Vagina (tissue), 2 donors: Measurements from ENCODE around the gene NSG1. TPM values are rescaled to one million over a fixed set of nuclear protein-coding genes. Genes with fewer than 3 reads are reported as not detected.

ENCODE experiments used
- DNase-seq, 2 donors: peaks; one replicate each; pipeline ENCODE4 v3.0.0-alpha.2; 2017; ENCODE audit errors: extremely low spot score in 2 of 2
- H3K27ac ChIP-seq: fragments of 200-600 bp; sonication (generic); one replicate; pipeline ENCODE4 v1.5.1; 2019
- H3K27me3 ChIP-seq: fragments of 200-600 bp; sonication (generic); one replicate; pipeline ENCODE4 v1.5.1; 2019
- H3K36me3 ChIP-seq, 2 donors: fragments of 200-600 bp; sonication (generic); one replicate each; pipeline ENCODE4 v1.5.1; 2017 to 2019
- H3K4me1 ChIP-seq: fragments of 200-600 bp; sonication (generic); one replicate; pipeline ENCODE4 v1.5.1; 2019
- H3K4me3 ChIP-seq, 2 donors: fragments of 200-600 bp; sonication (generic); 1 replicate in 1 of 2; 2 replicates in 1 of 2; pipeline ENCODE4 v1.5.1; 2016 to 2019
- H3K9me3 ChIP-seq: fragments of 200-600 bp; sonication (generic); one replicate; pipeline ENCODE4 v1.5.1; 2019
- CTCF ChIP-seq, 3 experiments: fragments of 450-650 bp in 2 of 3; fragments of 200-600 bp in 1 of 3; sonication (generic) in 1 of 3; IDR thresholded peaks; one replicate each; pipeline ENCODE4 v1.5.1; 2017 to 2019; ENCODE audit warnings: antibody characterized with exemption in 3 of 3, mild to moderate bottlenecking in 2 of 3, moderate library complexity in 2 of 3
- POLR2A ChIP-seq, 2 donors: fragments of 450-650 bp; IDR thresholded peaks; one replicate each; pipeline ENCODE4 v1.6.1; 2017; ENCODE audit warnings: antibody characterized with exemption in 2 of 2, mild to moderate bottlenecking in 2 of 2, moderate library complexity in 2 of 2
- POLR2AphosphoS5 ChIP-seq, 2 donors: sonication (generic); formaldehyde crosslinking; IDR thresholded peaks; one replicate each; pipeline ENCODE4 v1.9.0; 2017; ENCODE audit warnings: antibody characterized with exemption in 2 of 2, mild to moderate bottlenecking in 2 of 2, low read depth in 1 of 2; ENCODE audit not compliant: insufficient read depth in 1 of 2
- intact Hi-C: fragments of 100-400 bp; cut with DNase I; formaldehyde crosslinking; loops from one replicate; pipeline ENCODE4 v1.15.1; 2023
- total RNA-seq: library from RNA; depleted of rRNA; stranded (reverse); fragments of >200 nt; gene quantifications from one replicate; pipeline ENCODE4 v1.2.3, GENCODE V29; 2016

Gene NSG1
- total RNA-seq, 1 donor from 2014 or later, result 32.9 TPM

- Histone ChIP-seq H3K27me3 (no peaks in the 10 kb centered on the region), H3K36me3 (peaks cover 3 to 62% of the 10 kb centered on the region in 2 donors), H3K27ac (no peak overlapping the region), H3K4me3 (no peak overlapping the region), H3K9me3 (no peaks in the 10 kb centered on the region), H3K4me1 (no peaks in the 10 kb centered on the region)
- DNase-seq, result no peak
- TF ChIP-seq POLR2AphosphoS5 (IDR thresholded peaks at IDR 0.05; ENCODE audit: insufficient read depth in 1 of 2, low read depth in 1 of 2) (no peak), POLR2A (IDR thresholded peaks at IDR 0.05) (no peak), CTCF (IDR thresholded peaks at IDR 0.05) (no peak)
- intact Hi-C loops, result no loop called here
Observed at GRCh38 chr4:4455210-4455865, 68.4 kb downstream of the NSG1 start.

DNA sequence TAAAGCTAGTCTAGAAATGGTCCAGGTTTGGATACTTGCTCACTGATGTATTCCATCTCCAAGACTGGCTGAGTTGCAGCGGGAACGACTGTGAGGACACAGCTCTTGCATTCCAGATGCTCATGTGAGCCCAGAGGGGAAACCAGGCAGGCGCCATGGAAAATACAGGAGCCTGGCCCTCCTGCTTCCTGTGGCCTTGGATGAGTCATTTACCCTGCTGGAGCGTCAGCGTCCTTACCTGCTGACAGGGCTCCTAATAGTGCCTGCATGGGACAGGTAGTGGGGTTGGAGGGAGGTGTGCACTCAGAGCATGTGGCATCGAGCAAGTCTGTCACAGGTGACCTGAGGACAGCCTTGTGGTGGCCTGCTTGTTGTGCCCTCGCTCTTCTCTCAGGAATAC, 69.4 kb downstream of the NSG1 start:
- no peaks in the 10 kb centered on the region for H3K27me3 ChIP-seq
- peaks cover 3 to 62% of the 10 kb centered on the region in 2 donors for H3K36me3 ChIP-seq
- H3K27ac ChIP-seq, result no peak overlapping the region
- no peaks in the 10 kb centered on the region for H3K9me3 ChIP-seq
- intact Hi-C loops, result no loop called here
- TF ChIP-seq POLR2A (IDR thresholded peaks at IDR 0.05) (no peak), POLR2AphosphoS5 (IDR thresholded peaks at IDR 0.05; ENCODE audit: insufficient read depth in 1 of 2, low read depth in 1 of 2) (no peak), CTCF (IDR thresholded peaks at IDR 0.05) (no peak)
- no peak overlapping the region for H3K4me3 ChIP-seq
- peaks cover 6% of the 10 kb centered on the region for H3K4me1 ChIP-seq
- no peak for DNase-seq

GRCh38 chr4:4456816-4457578, 70.1 kb downstream of the NSG1 start:
- Histone ChIP-seq H3K27me3 (no peaks in the 10 kb centered on the region), H3K36me3 (peaks cover 3 to 57% of the 10 kb centered on the region in 2 donors), H3K27ac (no peak overlapping the region), H3K9me3 (no peaks in the 10 kb centered on the region), H3K4me1 (peaks cover 11% of the 10 kb centered on the region), H3K4me3 (no peak overlapping the region)
- intact Hi-C loops, result no loop called here
- no peak for TF ChIP-seq POLR2A (IDR thresholded peaks at IDR 0.05)
- no peak for TF ChIP-seq POLR2AphosphoS5 (IDR thresholded peaks at IDR 0.05; ENCODE audit: insufficient read depth in 1 of 2, low read depth in 1 of 2)
- TF ChIP-seq CTCF (IDR thresholded peaks at IDR 0.05), result no peak
- no peak for DNase-seq

- Histone ChIP-seq H3K4me1 (peaks cover 21% of the 10 kb centered on the region), H3K27ac (no peak overlapping the region), H3K9me3 (no peaks in the 10 kb centered on the region), H3K4me3 (no peak overlapping the region), H3K36me3 (peaks cover under 1 to 47% of the 10 kb centered on the region in 2 donors), H3K27me3 (no peaks in the 10 kb centered on the region)
- TF ChIP-seq CTCF (IDR thresholded peaks at IDR 0.05) (no peak), POLR2A (IDR thresholded peaks at IDR 0.05) (no peak), POLR2AphosphoS5 (IDR thresholded peaks at IDR 0.05; ENCODE audit: insufficient read depth in 1 of 2, low read depth in 1 of 2) (no peak)
- intact Hi-C loops, result no loop called here
- no peak for DNase-seq
Observed at GRCh38 chr4:4457803-4458553, 71.1 kb downstream of the NSG1 start.
